ENCODE results near the gene CHST3.
"Not testable (repeated sequence)": the region's sequence is repeated elsewhere in the genome, so short reads cannot be mapped to it uniquely, and the experiment has no call there.

Gene CHST3

GRCh38 chr10:72027498-72027897 is 63.3 kb downstream of the CHST3 start:
- Histone ChIP-seq H3K4me1 (ENCODE audit: control insufficient read depth in 5 of 5, insufficient read depth in 5 of 5, low read length in 5 of 5) (peaks cover 2 to 20% (median 16%) of the 10 kb centered on the region in 5 donors), H3K4me3 (ENCODE audit: low read depth in 1 of 5, low read length in 5 of 5) (no peak overlapping the region), H3K27me3 (ENCODE audit: control insufficient read depth in 5 of 5, insufficient read depth in 4 of 5, low read length in 5 of 5) (no peaks in the 10 kb centered on the region), H3K27ac (ENCODE audit: low read depth, low read length) (no peak overlapping the region), H3K9ac (ENCODE audit: low read length in 5 of 5) (no peak overlapping the region), H3K36me3 (ENCODE audit: control insufficient read depth in 5 of 5, insufficient read depth in 5 of 5, low read length in 5 of 5) (no peaks in the 10 kb centered on the region), H3K9me3 (ENCODE audit: control insufficient read depth in 5 of 5, low read length in 5 of 5) (no peaks in the 10 kb centered on the region)

GRCh38 chr10:72029414-72029813 is 65.2 kb downstream of the CHST3 start:
- H3K4me1 ChIP-seq (ENCODE audit: control insufficient read depth in 5 of 5, insufficient read depth in 5 of 5, low read length in 5 of 5): peaks cover 2 to 26% (median 20%) of the 10 kb centered on the region in 5 donors
- H3K9ac ChIP-seq (ENCODE audit: low read length in 5 of 5): peak overlapping the region in 1 of 5 donors; percentile 23
- H3K27me3 ChIP-seq (ENCODE audit: control insufficient read depth in 5 of 5, insufficient read depth in 4 of 5, low read length in 5 of 5): no peaks in the 10 kb centered on the region
- H3K4me3 ChIP-seq (ENCODE audit: low read depth in 1 of 5, low read length in 5 of 5): no peak overlapping the region
- no peak overlapping the region for H3K27ac ChIP-seq (ENCODE audit: low read depth, low read length)
- H3K36me3 ChIP-seq (ENCODE audit: control insufficient read depth in 5 of 5, insufficient read depth in 5 of 5, low read length in 5 of 5): no peaks in the 10 kb centered on the region
- H3K9me3 ChIP-seq (ENCODE audit: control insufficient read depth in 5 of 5, low read length in 5 of 5): no peaks in the 10 kb centered on the region

- Histone ChIP-seq H3K27ac (ENCODE audit: low read depth, low read length) (no peak overlapping the region), H3K4me1 (ENCODE audit: control insufficient read depth in 5 of 5, insufficient read depth in 5 of 5, low read length in 5 of 5) (peaks cover 2 to 26% (median 21%) of the 10 kb centered on the region in 5 donors), H3K9me3 (ENCODE audit: control insufficient read depth in 5 of 5, low read length in 5 of 5) (no peaks in the 10 kb centered on the region), H3K4me3 (ENCODE audit: low read depth in 1 of 5, low read length in 5 of 5) (no peak overlapping the region), H3K36me3 (ENCODE audit: control insufficient read depth in 5 of 5, insufficient read depth in 5 of 5, low read length in 5 of 5) (no peaks in the 10 kb centered on the region), H3K27me3 (ENCODE audit: control insufficient read depth in 5 of 5, insufficient read depth in 4 of 5, low read length in 5 of 5) (no peaks in the 10 kb centered on the region), H3K9ac (ENCODE audit: low read length in 5 of 5) (no peak overlapping the region)
Measured at GRCh38 chr10:72030762-72031543, 66.8 kb downstream of the CHST3 start.

- H3K4me3 ChIP-seq (ENCODE audit: low read depth in 1 of 5, low read length in 5 of 5): no peak overlapping the region
- no peak overlapping the region for H3K27ac ChIP-seq (ENCODE audit: low read depth, low read length)
- peaks cover 1 to 22% (median 16%) of the 10 kb centered on the region in 5 donors for H3K4me1 ChIP-seq (ENCODE audit: control insufficient read depth in 5 of 5, insufficient read depth in 5 of 5, low read length in 5 of 5)
- no peaks in the 10 kb centered on the region for H3K9me3 ChIP-seq (ENCODE audit: control insufficient read depth in 5 of 5, low read length in 5 of 5)
- H3K27me3 ChIP-seq (ENCODE audit: control insufficient read depth in 5 of 5, insufficient read depth in 4 of 5, low read length in 5 of 5): no peaks in the 10 kb centered on the region
- no peak overlapping the region for H3K9ac ChIP-seq (ENCODE audit: low read length in 5 of 5)
- no peaks in the 10 kb centered on the region for H3K36me3 ChIP-seq (ENCODE audit: control insufficient read depth in 5 of 5, insufficient read depth in 5 of 5, low read length in 5 of 5)
Measured at GRCh38 chr10:72031706-72032105, 67.5 kb downstream of the CHST3 start.

- H3K9ac ChIP-seq (ENCODE audit: low read length in 5 of 5); H3K27me3 ChIP-seq (ENCODE audit: control insufficient read depth in 5 of 5, insufficient read depth in 4 of 5, low read length in 5 of 5); H3K9me3 ChIP-seq (ENCODE audit: control insufficient read depth in 5 of 5, low read length in 5 of 5); H3K4me3 ChIP-seq (ENCODE audit: low read depth in 1 of 5, low read length in 5 of 5); H3K36me3 ChIP-seq (ENCODE audit: control insufficient read depth in 5 of 5, insufficient read depth in 5 of 5, low read length in 5 of 5); H3K27ac ChIP-seq (ENCODE audit: low read depth, low read length): not testable (repeated sequence)
- peaks cover 0 to 20% (median 16%) of the 10 kb centered on the region in 5 donors for H3K4me1 ChIP-seq (ENCODE audit: control insufficient read depth in 5 of 5, insufficient read depth in 5 of 5, low read length in 5 of 5)
Measured at GRCh38 chr10:72032409-72033162, 68.4 kb downstream of the CHST3 start.

- Histone ChIP-seq H3K4me3 (ENCODE audit: low read depth in 1 of 5, low read length in 5 of 5) (no peak overlapping the region), H3K36me3 (ENCODE audit: control insufficient read depth in 5 of 5, insufficient read depth in 5 of 5, low read length in 5 of 5) (no peaks in the 10 kb centered on the region), H3K9me3 (ENCODE audit: control insufficient read depth in 5 of 5, low read length in 5 of 5) (no peaks in the 10 kb centered on the region), H3K9ac (ENCODE audit: low read length in 5 of 5) (peak overlapping the region in 1 of 5 donors; percentile 31), H3K4me1 (ENCODE audit: control insufficient read depth in 5 of 5, insufficient read depth in 5 of 5, low read length in 5 of 5) (peaks cover 0 to 20% (median 10%) of the 10 kb centered on the region in 5 donors), H3K27ac (ENCODE audit: low read depth, low read length) (no peak overlapping the region), H3K27me3 (ENCODE audit: control insufficient read depth in 5 of 5, insufficient read depth in 4 of 5, low read length in 5 of 5) (no peaks in the 10 kb centered on the region)
Measured at GRCh38 chr10:72034040-72034499, 69.9 kb downstream of the CHST3 start.

GRCh38 chr10:72034761-72035160 is 70.6 kb downstream of the CHST3 start:
- Histone ChIP-seq H3K9me3 (ENCODE audit: control insufficient read depth in 5 of 5, low read length in 5 of 5) (no peaks in the 10 kb centered on the region), H3K36me3 (ENCODE audit: control insufficient read depth in 5 of 5, insufficient read depth in 5 of 5, low read length in 5 of 5) (no peaks in the 10 kb centered on the region), H3K27ac (ENCODE audit: low read depth, low read length) (no peak overlapping the region), H3K27me3 (ENCODE audit: control insufficient read depth in 5 of 5, insufficient read depth in 4 of 5, low read length in 5 of 5) (no peaks in the 10 kb centered on the region), H3K4me3 (ENCODE audit: low read depth in 1 of 5, low read length in 5 of 5) (no peak overlapping the region), H3K9ac (ENCODE audit: low read length in 5 of 5) (no peak overlapping the region), H3K4me1 (ENCODE audit: control insufficient read depth in 5 of 5, insufficient read depth in 5 of 5, low read length in 5 of 5) (peaks cover 0 to 17% (median 10%) of the 10 kb centered on the region in 5 donors)

GRCh38 chr10:72035252-72035887 is 71.2 kb downstream of the CHST3 start:
- H3K27ac ChIP-seq (ENCODE audit: low read depth, low read length): no peak overlapping the region

GRCh38 chr10:72037266-72037665 is 73.1 kb downstream of the CHST3 start:
- no peaks in the 10 kb centered on the region for H3K9me3 ChIP-seq (ENCODE audit: control insufficient read depth in 5 of 5, low read length in 5 of 5)
- no peak overlapping the region for H3K27ac ChIP-seq (ENCODE audit: low read depth, low read length)
- no peaks in the 10 kb centered on the region for H3K36me3 ChIP-seq (ENCODE audit: control insufficient read depth in 5 of 5, insufficient read depth in 5 of 5, low read length in 5 of 5)

More at GRCh38 chr10:72035252-72035887, 71.2 kb downstream of the CHST3 start:
- H3K9ac ChIP-seq (ENCODE audit: low read length in 5 of 5): no peak overlapping the region
- no peaks in the 10 kb centered on the region for H3K9me3 ChIP-seq (ENCODE audit: control insufficient read depth in 5 of 5, low read length in 5 of 5)
- no peak overlapping the region for H3K4me3 ChIP-seq (ENCODE audit: low read depth in 1 of 5, low read length in 5 of 5)
- peaks cover 0 to 15% (median 10%) of the 10 kb centered on the region in 5 donors for H3K4me1 ChIP-seq (ENCODE audit: control insufficient read depth in 5 of 5, insufficient read depth in 5 of 5, low read length in 5 of 5)
- no peaks in the 10 kb centered on the region for H3K27me3 ChIP-seq (ENCODE audit: control insufficient read depth in 5 of 5, insufficient read depth in 4 of 5, low read length in 5 of 5)
- no peaks in the 10 kb centered on the region for H3K36me3 ChIP-seq (ENCODE audit: control insufficient read depth in 5 of 5, insufficient read depth in 5 of 5, low read length in 5 of 5)

GRCh38 chr10:72037811-72038210 is 73.6 kb downstream of the CHST3 start:
- Histone ChIP-seq H3K4me1 (ENCODE audit: control insufficient read depth in 5 of 5, insufficient read depth in 5 of 5, low read length in 5 of 5) (peaks cover 0 to 14% (median 7%) of the 10 kb centered on the region in 5 donors), H3K36me3 (ENCODE audit: control insufficient read depth in 5 of 5, insufficient read depth in 5 of 5, low read length in 5 of 5) (no peaks in the 10 kb centered on the region), H3K9ac (ENCODE audit: low read length in 5 of 5) (no peak overlapping the region), H3K9me3 (ENCODE audit: control insufficient read depth in 5 of 5, low read length in 5 of 5) (no peaks in the 10 kb centered on the region), H3K27me3 (ENCODE audit: control insufficient read depth in 5 of 5, insufficient read depth in 4 of 5, low read length in 5 of 5) (no peaks in the 10 kb centered on the region), H3K27ac (ENCODE audit: low read depth, low read length) (no peak overlapping the region), H3K4me3 (ENCODE audit: low read depth in 1 of 5, low read length in 5 of 5) (no peak overlapping the region)

More at GRCh38 chr10:72037266-72037665, 73.1 kb downstream of the CHST3 start:
- Histone ChIP-seq H3K9ac (ENCODE audit: low read length in 5 of 5) (no peak overlapping the region), H3K4me3 (ENCODE audit: low read depth in 1 of 5, low read length in 5 of 5) (no peak overlapping the region), H3K4me1 (ENCODE audit: control insufficient read depth in 5 of 5, insufficient read depth in 5 of 5, low read length in 5 of 5) (peaks cover 0 to 9% (median 7%) of the 10 kb centered on the region in 5 donors), H3K27me3 (ENCODE audit: control insufficient read depth in 5 of 5, insufficient read depth in 4 of 5, low read length in 5 of 5) (no peaks in the 10 kb centered on the region)
